ENCODE results near the gene OR2T2.
"Not testable (repeated sequence)": the region's sequence is repeated elsewhere in the genome, so short reads cannot be mapped to it uniquely, and the experiment has no call there.

The OR2T2 gene, protein sequence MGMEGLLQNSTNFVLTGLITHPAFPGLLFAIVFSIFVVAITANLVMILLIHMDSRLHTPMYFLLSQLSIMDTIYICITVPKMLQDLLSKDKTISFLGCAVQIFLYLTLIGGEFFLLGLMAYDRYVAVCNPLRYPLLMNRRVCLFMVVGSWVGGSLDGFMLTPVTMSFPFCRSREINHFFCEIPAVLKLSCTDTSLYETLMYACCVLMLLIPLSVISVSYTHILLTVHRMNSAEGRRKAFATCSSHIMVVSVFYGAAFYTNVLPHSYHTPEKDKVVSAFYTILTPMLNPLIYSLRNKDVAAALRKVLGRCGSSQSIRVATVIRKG

GRCh38 chr1:248445399-248445798, at the start of gene OR2T2:
TSS of gene OR2T2 (plus strand) at chr1:248445637. CDS start at chr1:248452798, 7,161 bp downstream.
- FAIRE-seq; DNase-seq (ENCODE audit: extremely low spot score, insufficient read length, low read depth): not testable (repeated sequence)

GRCh38 chr1:248402748-248403147, 42.7 kb upstream of the OR2T2 start, which contains the start of gene OR2T1:
TSS of gene OR2T1 (plus strand) at chr1:248403048. CDS start at chr1:248406148, 3,100 bp downstream.
- no peak for FAIRE-seq
- no peak for DNase-seq (ENCODE audit: extremely low spot score, insufficient read length, low read depth)

DNA sequence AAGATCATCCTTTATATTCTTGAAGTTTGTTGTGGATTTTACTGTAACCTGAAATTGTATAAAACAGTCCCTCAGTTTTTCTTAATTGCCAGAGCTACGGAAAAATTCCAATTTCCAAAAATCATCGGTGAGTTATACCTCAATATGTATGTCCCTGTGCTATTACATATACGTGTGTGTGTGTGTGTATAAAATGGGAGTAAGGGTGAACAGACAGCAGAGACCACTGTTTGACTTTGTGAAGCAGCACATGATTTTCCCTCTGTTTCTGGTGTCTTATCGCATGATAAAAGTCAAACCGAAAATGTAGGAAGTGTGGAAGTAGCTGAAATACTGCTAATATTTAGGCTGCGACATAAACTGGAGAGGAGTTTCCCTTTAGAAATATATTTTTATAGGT, 41.4 kb upstream of the OR2T2 start:
- peak; percentile 2 for DNase-seq (ENCODE audit: extremely low spot score, insufficient read length, low read depth)
- FAIRE-seq: peak; percentile 93

- DNase-seq (ENCODE audit: extremely low spot score, insufficient read length, low read depth) (no peak), FAIRE-seq (no peak)
Measured at GRCh38 chr1:248406721-248407692, 38.4 kb upstream of the OR2T2 start.

- FAIRE-seq (peak; percentile 69), DNase-seq (ENCODE audit: extremely low spot score, insufficient read length, low read depth) (no peak)
Measured at GRCh38 chr1:248416226-248416625, 29.2 kb upstream of the OR2T2 start.

DNA sequence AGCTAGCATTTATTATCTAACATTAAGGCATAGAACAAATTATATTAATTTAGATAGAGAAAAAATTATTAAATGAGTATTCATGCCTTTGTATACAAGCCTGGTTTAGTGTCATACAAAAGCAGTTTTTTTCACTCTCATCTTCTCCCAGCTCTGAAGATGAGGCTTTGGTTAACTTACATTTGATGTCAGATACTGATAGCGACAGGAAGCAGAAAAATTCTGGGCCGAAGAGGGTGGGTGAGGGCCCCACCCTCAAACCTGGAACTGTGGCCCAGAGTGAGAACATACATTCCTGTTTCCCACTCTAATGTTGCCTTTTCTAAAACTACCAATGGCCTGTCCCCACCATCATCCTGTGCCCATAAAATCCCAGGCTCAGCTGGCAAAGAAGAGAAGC, 27.6 kb upstream of the OR2T2 start:
- DNase-seq (ENCODE audit: extremely low spot score, insufficient read length, low read depth): no peak
- no peak for FAIRE-seq

- peak; percentile 63 for FAIRE-seq
- no peak for DNase-seq (ENCODE audit: extremely low spot score, insufficient read length, low read depth)
Measured at GRCh38 chr1:248421384-248421783, 24.1 kb upstream of the OR2T2 start.

- not testable (repeated sequence) for FAIRE-seq; DNase-seq (ENCODE audit: extremely low spot score, insufficient read length, low read depth)
Measured at GRCh38 chr1:248427526-248428191, 17.8 kb upstream of the OR2T2 start.

DNA sequence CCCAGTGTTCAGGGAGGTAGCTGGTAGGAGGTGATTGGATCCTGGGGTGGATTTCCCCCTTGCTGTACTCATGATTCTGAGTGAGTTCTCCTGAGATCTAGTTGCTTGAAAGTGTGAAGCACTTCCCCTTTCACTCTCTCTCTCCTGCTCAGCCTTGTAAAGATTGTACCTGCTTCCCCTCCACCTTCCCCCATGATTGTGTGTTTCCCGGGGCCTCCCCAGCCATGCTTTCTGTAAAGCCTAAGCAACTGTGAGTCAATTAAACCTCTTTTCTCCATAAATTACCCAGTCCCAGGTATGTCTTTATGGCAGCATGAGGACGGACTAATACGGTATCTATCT, 17.3 kb upstream of the OR2T2 start:
- peak; percentile 99 for FAIRE-seq
- not testable (repeated sequence) for DNase-seq (ENCODE audit: extremely low spot score, insufficient read length, low read depth)

GRCh38 chr1:248431683-248432082, 13.8 kb upstream of the OR2T2 start:
- not testable (repeated sequence) for DNase-seq (ENCODE audit: extremely low spot score, insufficient read length, low read depth); FAIRE-seq

GRCh38 chr1:248432201-248432600, 13.2 kb upstream of the OR2T2 start:
- not testable (repeated sequence) for DNase-seq (ENCODE audit: extremely low spot score, insufficient read length, low read depth)
- FAIRE-seq: peak; percentile 81

- not testable (repeated sequence) for DNase-seq (ENCODE audit: extremely low spot score, insufficient read length, low read depth)
- peak; percentile 26 for FAIRE-seq
Measured at GRCh38 chr1:248433811-248434415, 11.5 kb upstream of the OR2T2 start.

- peak; percentile 65 for FAIRE-seq
- DNase-seq (ENCODE audit: extremely low spot score, insufficient read length, low read depth): not testable (repeated sequence)
Measured at GRCh38 chr1:248434913-248435312, 10.5 kb upstream of the OR2T2 start.

DNA sequence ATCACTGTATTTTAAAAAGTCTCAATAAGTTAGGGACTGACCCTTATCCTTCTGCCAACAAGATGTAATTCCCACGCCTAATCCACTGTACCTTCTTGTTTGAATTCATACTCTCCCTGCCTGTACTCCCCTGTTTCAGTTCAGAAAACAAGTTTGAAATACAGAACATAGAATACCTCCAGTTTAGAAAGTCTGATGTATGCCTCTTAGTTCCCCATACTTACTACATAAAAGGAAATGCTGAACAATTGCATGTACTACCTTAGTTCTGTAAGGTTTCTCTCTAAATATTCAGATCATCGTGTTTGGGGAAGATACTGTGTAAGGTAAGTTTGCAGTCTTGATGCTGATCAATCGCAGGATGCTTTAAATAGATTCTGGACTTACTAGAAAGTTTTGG, 9.1 kb upstream of the OR2T2 start:
- not testable (repeated sequence) for DNase-seq (ENCODE audit: extremely low spot score, insufficient read length, low read depth)
- FAIRE-seq: peak; percentile 26

DNA sequence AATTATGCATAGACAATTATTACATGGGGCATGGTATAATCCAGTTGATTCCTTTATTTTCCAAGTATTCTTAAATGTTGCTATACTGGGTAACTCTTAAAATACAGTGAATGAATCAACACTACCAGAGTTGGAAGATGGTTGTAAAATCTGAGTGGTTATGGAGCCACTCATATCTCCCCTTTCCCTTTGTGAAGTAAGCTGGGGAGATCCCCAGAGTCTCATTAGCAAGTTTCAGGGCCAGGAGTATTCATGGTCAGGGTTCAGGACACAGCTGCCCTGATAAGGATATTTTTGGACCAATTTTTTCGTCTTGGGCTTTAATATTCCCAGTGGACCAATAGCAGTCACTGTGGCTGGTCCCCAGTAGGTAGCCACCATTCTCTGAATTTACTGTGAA, 6.8 kb upstream of the OR2T2 start:
- not testable (repeated sequence) for DNase-seq (ENCODE audit: extremely low spot score, insufficient read length, low read depth)
- peak; percentile 38 for FAIRE-seq

DNA sequence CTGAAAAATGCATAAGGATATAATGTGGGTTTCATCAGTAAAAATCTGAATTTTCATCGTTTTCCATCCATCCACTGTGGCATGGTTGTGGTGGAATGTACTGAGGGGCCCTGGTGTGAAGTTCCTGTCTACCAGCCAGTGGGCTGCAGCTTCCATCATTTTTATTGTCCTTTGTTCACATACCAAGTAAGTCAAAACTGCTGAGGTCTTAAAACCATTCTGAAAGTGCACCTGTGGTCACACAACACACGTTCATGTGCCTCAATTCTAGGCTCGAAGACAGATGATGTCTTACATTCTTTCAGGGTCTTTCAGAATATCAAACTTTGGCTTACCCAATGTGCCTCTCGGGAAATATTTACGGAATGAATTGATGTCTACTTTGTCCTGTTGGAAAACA, 6.2 kb upstream of the OR2T2 start:
- not testable (repeated sequence) for DNase-seq (ENCODE audit: extremely low spot score, insufficient read length, low read depth)
- FAIRE-seq: peak; percentile 57

GRCh38 chr1:248442500-248443277, 2.7 kb upstream of the OR2T2 start:
- peak; percentile 65 for FAIRE-seq
- DNase-seq (ENCODE audit: extremely low spot score, insufficient read length, low read depth): not testable (repeated sequence)

- not testable (repeated sequence) for DNase-seq (ENCODE audit: extremely low spot score, insufficient read length, low read depth); FAIRE-seq
Measured at GRCh38 chr1:248444603-248445002, 834 bp upstream of the OR2T2 start.

All from GM18507 (cell line).